ENCODE results near the gene CDK5. TPM values are rescaled to one million over a fixed set of nuclear protein-coding genes. Genes with fewer than 3 reads are reported as not detected.

Gene CDK5
- total and polyA plus RNA-seq, 10 of the 15 experiments (the other 5 are each of a cell fraction or from before 2014, with no cell fraction given) = 1.5 to 33.4 (median 21.6) TPM

- ChIA-PET POLR2A (no interaction called here), RAD21 (ENCODE audit: unreplicated experiment) (no interaction called here), CTCF (interaction anchor here (0.6 to 1.8 kb wide), 5 partner anchors 16 to 183 kb away, joined by 4 to 8 read pairs (median 5); no protein-coding TSS in a partner anchor), SMC1A (ENCODE audit: uncharacterized antibody, unreplicated experiment) (no interaction called here)
- BruUV-seq (replicated peaks) = no TSS peak
- no peak for TF ChIP-seq ZZZ3 (IDR thresholded peaks at IDR 0.05; ENCODE audit: control insufficient read depth, insufficient read length, low read depth)
- no peak for TF ChIP-seq RAD51 (IDR thresholded peaks at IDR 0.05)
- TF ChIP-seq STAT1 (conservative IDR thresholded peaks at IDR 0.05) = no peak
- no peak for TF ChIP-seq EP300 (IDR thresholded peaks at IDR 0.05; ENCODE audit: borderline replicate concordance in 1 of 2, control insufficient read depth in 1 of 2, low read depth in 2 of 2, low read length in 2 of 2)
- TF ChIP-seq NFYB (IDR thresholded peaks at IDR 0.05; ENCODE audit: insufficient read depth, low read depth, low read length) = no peak
- no peak for TF ChIP-seq SRF (IDR thresholded peaks at IDR 0.05; ENCODE audit: low read depth in 2 of 2, low read length in 2 of 2)
- no peak for DNase-seq (ENCODE audit: low read depth, low spot score)
- Histone ChIP-seq H3K4me2 (ENCODE audit: control insufficient read depth, insufficient read depth) (peak overlapping the region; percentile 96; the same call in 1 of the 2 replicates), H3K9ac (ENCODE audit: control insufficient read depth, insufficient read depth, low read length) (peak overlapping the region; percentile 86; the same call in 1 of the 2 replicates), H3K79me2 (ENCODE audit: control insufficient read depth, insufficient read depth, low read length) (peaks cover 21% of the 10 kb centered on the region), H3K36me3 (ENCODE audit: control insufficient read depth in 2 of 2, insufficient read depth in 2 of 2, low read length in 1 of 2) (peaks cover 0 to 6% of the 10 kb centered on the region in 2 experiments; a peak in 3 of 4 replicates), H4K20me1 (ENCODE audit: control insufficient read depth, insufficient read depth) (no peaks in the 10 kb centered on the region), H3K4me3 (0 out of 2 replicates have a peak overlapping the region, but pooled peaks have one; percentile 99), H2AFZ (ENCODE audit: control insufficient read depth, low read depth, low read length) (no peak overlapping the region), H3K4me1 (ENCODE audit: control insufficient read depth, insufficient read depth, low read length) (peaks cover 24% of the 10 kb centered on the region), H3K27me3 (replicated peaks in 1 of 2; ENCODE audit: control insufficient read depth in 2 of 2, insufficient read depth in 2 of 2, low read length in 1 of 2) (no peaks in the 10 kb centered on the region), H3K9me3 (replicated peaks; ENCODE audit: control insufficient read depth, insufficient read depth, low read length) (no peaks in the 10 kb centered on the region), H3K27ac (ENCODE audit: control insufficient read depth, insufficient read depth) (no peak overlapping the region)
- WGBS (ENCODE audit: insufficient coverage, insufficient replicate concordance, low lambda C conversion rate, missing lambda C conversion rate) = 90% methylated on average over 32 of the region's 33 CpGs
- intact Hi-C loops (cut with micrococcal nuclease; ENCODE audit: unreplicated experiment) = no loop called here
- in situ Hi-C loops (cut with MboI) = no loop called here
- ATAC-seq = no peak
- FAIRE-seq = no peak
Measured at GRCh38 chr7:151061213-151062110, 3.8 kb upstream of the CDK5 start.
